ENCODE results near the gene CACNA1F. TPM values are rescaled to one million over a fixed set of nuclear protein-coding genes. Genes with fewer than 3 reads are reported as not detected.

CACNA1F gene
- total and polyA plus RNA-seq, 9 donors = 0.01 to 0.09 (median 0.04) TPM; not detected in 4

DNA sequence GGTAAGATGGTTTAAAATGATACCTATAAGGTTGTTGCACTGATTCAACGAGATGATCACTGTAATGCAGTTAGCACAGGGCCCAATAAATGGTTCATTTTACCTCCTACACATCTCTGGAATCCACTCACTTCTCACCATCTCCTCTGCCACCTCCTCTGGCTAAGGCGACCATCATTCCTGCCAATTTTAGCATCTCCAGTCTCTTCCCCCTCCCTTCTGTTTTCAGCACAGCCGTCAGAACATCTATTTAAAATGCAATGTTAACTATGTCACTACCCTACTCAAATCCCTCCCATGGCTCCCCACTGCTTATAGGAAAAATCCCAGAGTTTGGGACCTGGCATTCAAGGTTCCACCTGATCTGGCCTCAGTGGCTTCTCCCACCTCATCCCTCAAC, 29.6 kb downstream of the CACNA1F start:
- Histone ChIP-seq H3K9me3 (replicated peaks; ENCODE audit: control insufficient read depth, low read depth, low read length) (no peaks in the 10 kb centered on the region), H3K4me3 (ENCODE audit: low read length) (no peak overlapping the region), H3K36me3 (ENCODE audit: control insufficient read depth, insufficient read depth, low read length) (no peaks in the 10 kb centered on the region), H3K4me1 (ENCODE audit: control insufficient read depth, insufficient read depth, low read length) (peaks cover 3% of the 10 kb centered on the region), H3K27ac (ENCODE audit: low read length) (no peak overlapping the region), H3K27me3 (ENCODE audit: control insufficient read depth, insufficient read depth, low read length) (peaks cover 7% of the 10 kb centered on the region)
- WGBS (ENCODE audit: insufficient coverage) = 61% methylated on average over 2 of the region's 3 CpGs
- DNase-seq = no peak

DNA sequence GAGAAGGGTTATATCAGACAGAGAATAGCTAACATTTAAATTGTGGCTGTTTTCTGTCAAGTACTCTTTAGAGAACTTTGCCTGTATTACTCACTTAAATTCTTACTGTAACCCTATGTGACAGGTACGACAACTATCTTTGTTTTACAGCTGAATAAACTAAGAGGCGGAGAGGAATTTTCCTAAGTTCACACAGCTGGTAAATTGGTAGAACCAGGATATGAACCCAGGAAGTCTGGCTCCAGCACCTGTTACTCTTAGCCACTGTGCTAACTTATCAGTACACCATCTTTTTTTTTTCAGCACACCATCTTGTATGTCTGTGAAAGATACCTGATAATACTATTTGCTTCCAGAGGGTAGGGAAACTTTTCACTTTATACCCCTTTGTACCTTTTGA, 31.1 kb downstream of the CACNA1F start:
- Histone ChIP-seq H3K27ac (ENCODE audit: low read length) (no peak overlapping the region), H3K27me3 (ENCODE audit: control insufficient read depth, insufficient read depth, low read length) (peaks cover 5% of the 10 kb centered on the region), H3K36me3 (ENCODE audit: control insufficient read depth, insufficient read depth, low read length) (no peaks in the 10 kb centered on the region), H3K9me3 (replicated peaks; ENCODE audit: control insufficient read depth, low read depth, low read length) (no peaks in the 10 kb centered on the region), H3K4me3 (ENCODE audit: low read length) (no peak overlapping the region), H3K4me1 (ENCODE audit: control insufficient read depth, insufficient read depth, low read length) (peaks cover 3% of the 10 kb centered on the region)
- no peak for DNase-seq
- WGBS (ENCODE audit: insufficient coverage) = no CpG with 5 or more reads among the region's 2 CpGs

DNA sequence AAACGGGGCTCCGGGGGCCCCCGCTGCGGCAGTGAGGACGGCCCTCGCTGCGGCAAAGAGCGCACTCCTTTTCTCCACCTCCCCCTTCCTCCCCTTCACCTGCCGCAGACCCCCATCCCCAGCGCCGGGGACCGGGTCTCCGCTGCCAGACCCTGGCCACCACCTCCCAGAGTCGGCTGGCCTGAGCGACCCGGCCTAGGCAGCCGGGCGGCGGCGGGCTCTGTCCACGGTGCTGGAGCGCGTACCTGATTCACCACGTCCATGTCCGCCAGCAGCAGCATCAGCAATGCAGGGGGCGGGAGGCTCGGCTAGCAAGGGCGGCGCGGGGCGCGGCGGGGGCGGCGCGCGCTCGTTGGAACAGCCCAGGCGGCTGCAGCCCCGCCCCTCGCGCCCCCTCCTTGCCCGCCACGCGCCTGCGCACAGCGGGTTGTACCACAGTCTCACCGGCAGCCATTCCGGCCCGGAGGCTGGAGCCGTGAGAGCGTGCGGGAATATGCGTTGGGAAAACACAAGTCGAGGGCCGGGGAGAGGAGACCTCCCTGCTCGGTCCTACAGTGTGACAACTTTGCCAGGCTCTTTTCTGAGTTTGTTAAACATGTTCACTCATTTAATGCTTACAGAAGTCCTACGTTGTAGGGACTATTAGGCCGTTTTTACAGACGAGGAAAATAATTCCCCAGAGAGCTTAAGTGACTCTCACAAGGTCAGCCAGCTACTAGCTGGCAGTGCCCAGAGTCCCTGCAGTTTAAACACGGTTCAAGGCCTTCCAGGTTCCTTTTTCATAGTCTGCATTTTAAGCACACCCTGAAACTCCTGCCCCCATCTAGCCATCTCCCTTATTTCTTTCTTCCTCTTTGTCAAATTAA, 33.0 kb downstream of the CACNA1F start, which contains the start of gene SYP:
TSS of gene SYP (minus strand) at position 288 of the 866 bp plus-strand sequence. CDS start at position 281, 7 bp downstream.
- WGBS (ENCODE audit: insufficient coverage) = 30% methylated on average over 56 of the region's 61 CpGs
- peak within 1 kb of the TSS; percentile 28 for H3K4me3 ChIP-seq (ENCODE audit: low read length)
- H3K27me3 ChIP-seq (ENCODE audit: control insufficient read depth, insufficient read depth, low read length) = peaks cover 5% of the 10 kb centered on the region
- H3K9me3 ChIP-seq (replicated peaks; ENCODE audit: control insufficient read depth, low read depth, low read length) = no peaks in the 10 kb centered on the region
- H3K27ac ChIP-seq (ENCODE audit: low read length) = no peak within 1 kb of the TSS
- peaks cover 3% of the 10 kb centered on the region for H3K4me1 ChIP-seq (ENCODE audit: control insufficient read depth, insufficient read depth, low read length)
- no peaks in the 10 kb centered on the region for H3K36me3 ChIP-seq (ENCODE audit: control insufficient read depth, insufficient read depth, low read length)
- DNase-seq = peak; percentile 91

DNA sequence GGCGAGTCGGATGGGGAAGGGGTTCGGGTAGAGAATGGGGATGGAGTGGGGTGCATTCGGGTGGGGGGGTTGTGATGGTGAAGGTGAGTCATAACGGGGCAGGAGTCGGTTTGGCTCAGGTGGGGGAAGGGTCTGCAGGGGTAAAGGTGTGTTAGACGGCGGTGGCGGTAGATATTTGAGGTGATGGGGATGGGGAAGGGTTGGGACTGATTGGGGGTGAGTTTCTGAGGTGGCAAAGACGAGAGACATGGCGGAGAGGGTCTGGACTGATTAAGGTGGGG, 33.9 kb downstream of the CACNA1F start:
- no peak overlapping the region for H3K4me3 ChIP-seq (ENCODE audit: low read length)
- H3K36me3 ChIP-seq (ENCODE audit: control insufficient read depth, insufficient read depth, low read length) = no peaks in the 10 kb centered on the region
- no peaks in the 10 kb centered on the region for H3K9me3 ChIP-seq (replicated peaks; ENCODE audit: control insufficient read depth, low read depth, low read length)
- peaks cover 3% of the 10 kb centered on the region for H3K27me3 ChIP-seq (ENCODE audit: control insufficient read depth, insufficient read depth, low read length)
- no peak for DNase-seq
- 46% methylated on average over 11 of the region's 11 CpGs for WGBS (ENCODE audit: insufficient coverage)
- H3K27ac ChIP-seq (ENCODE audit: low read length) = no peak overlapping the region
- H3K4me1 ChIP-seq (ENCODE audit: control insufficient read depth, insufficient read depth, low read length) = peaks cover 3% of the 10 kb centered on the region

DNA sequence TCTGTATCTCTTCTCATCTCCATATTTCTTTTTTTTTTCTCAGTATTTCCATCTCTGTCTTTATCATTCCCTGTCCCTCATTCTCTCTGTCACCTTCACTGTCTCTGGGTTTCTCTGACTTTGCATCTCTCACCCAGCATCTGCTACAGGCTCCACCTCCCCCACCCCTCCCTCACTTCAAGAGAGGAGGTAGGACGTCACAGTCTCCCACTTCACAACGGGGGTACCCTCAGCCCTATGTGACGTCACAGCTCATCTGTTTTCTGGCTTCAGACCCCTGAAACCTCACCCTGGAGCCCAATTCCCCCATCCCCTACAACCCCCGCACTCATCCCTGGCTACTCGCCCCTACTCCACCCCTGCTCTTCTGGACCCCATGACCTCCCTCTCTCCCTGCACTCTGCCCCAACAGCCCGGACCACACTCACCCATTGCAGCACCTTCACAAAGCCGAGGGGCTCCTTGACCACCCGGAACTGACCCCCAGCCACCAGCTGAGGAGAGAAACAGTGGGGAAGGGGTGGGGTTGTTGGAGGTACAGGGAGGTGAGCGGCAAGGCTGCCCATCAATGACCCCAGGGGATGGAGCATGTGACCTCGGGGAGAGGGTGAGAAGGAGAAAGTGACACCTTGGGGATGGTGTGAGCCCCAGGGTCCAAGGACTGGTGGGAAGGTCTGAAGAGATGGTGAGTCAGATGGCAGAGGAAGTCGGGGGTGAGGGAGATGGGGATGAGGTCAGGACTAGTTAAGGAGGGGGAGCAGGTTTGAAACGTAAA, 34.4 kb downstream of the CACNA1F start:
- no peak overlapping the region for H3K4me3 ChIP-seq (ENCODE audit: low read length)
- WGBS (ENCODE audit: insufficient coverage) = 31% methylated on average over 8 of the region's 12 CpGs
- no peaks in the 10 kb centered on the region for H3K9me3 ChIP-seq (replicated peaks; ENCODE audit: control insufficient read depth, low read depth, low read length)
- H3K36me3 ChIP-seq (ENCODE audit: control insufficient read depth, insufficient read depth, low read length) = no peaks in the 10 kb centered on the region
- no peak for DNase-seq
- H3K27ac ChIP-seq (ENCODE audit: low read length) = no peak overlapping the region
- H3K27me3 ChIP-seq (ENCODE audit: control insufficient read depth, insufficient read depth, low read length) = peaks cover 3% of the 10 kb centered on the region
- peaks cover 3% of the 10 kb centered on the region for H3K4me1 ChIP-seq (ENCODE audit: control insufficient read depth, insufficient read depth, low read length)

DNA sequence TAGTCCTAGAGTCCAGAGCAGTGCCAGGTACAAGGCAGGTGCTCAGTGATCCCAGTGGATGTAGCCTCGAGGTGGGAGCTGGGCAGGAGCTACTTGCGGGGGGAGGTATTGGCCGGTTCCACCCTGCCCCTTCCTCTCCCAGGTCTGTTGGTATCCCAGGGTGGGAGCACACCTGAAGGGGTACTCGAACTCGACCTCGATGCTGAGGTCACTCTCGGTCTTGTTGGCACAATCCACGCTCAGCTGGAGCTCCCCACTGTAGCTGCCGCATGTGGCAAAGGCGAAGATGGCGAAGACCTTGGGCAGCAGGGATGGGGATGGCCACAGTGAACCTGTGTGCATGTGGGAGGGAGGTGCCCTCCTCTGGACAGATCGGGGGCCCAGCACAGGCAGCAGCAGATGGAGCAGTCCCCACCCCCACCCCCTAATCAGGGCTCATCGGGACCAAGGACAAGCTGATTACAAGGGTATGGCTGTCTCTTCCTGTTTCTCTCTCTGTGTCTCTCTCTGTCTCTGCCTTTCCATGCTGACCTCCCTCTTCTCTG, 35.5 kb downstream of the CACNA1F start:
- Histone ChIP-seq H3K9me3 (replicated peaks; ENCODE audit: control insufficient read depth, low read depth, low read length) (peaks cover 3% of the 10 kb centered on the region), H3K4me3 (ENCODE audit: low read length) (no peak overlapping the region), H3K27ac (ENCODE audit: low read length) (no peak overlapping the region), H3K36me3 (ENCODE audit: control insufficient read depth, insufficient read depth, low read length) (no peaks in the 10 kb centered on the region), H3K4me1 (ENCODE audit: control insufficient read depth, insufficient read depth, low read length) (peaks cover 3% of the 10 kb centered on the region), H3K27me3 (ENCODE audit: control insufficient read depth, insufficient read depth, low read length) (peaks cover 3% of the 10 kb centered on the region)
- 81% methylated on average over 5 of the region's 13 CpGs for WGBS (ENCODE audit: insufficient coverage)
- DNase-seq = no peak

DNA sequence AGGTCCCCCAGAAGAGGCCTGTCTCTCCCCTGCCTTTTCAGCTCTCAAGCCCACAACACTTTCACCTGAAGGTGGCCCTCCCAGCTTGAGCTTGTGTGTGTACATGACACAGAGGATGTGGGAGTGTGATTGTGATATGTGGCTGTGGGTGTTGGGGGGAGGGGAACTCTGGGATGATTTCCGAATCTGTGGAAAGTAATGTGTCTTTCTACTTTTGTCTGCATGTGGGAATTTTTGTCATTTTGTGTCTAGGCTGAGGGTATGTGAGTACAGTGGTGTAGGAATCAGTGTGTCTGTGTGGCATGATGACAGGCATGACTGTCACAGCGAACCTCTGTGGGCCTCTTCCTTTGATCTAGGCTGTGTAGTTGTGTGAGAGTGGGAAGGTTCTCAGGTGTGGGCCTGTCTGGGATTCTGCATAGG, 39.6 kb downstream of the CACNA1F start:
- Histone ChIP-seq H3K27ac (ENCODE audit: low read length) (no peak overlapping the region), H3K27me3 (ENCODE audit: control insufficient read depth, insufficient read depth, low read length) (no peaks in the 10 kb centered on the region), H3K4me3 (ENCODE audit: low read length) (no peak overlapping the region), H3K4me1 (ENCODE audit: control insufficient read depth, insufficient read depth, low read length) (no peaks in the 10 kb centered on the region), H3K9me3 (replicated peaks; ENCODE audit: control insufficient read depth, low read depth, low read length) (peaks cover 3% of the 10 kb centered on the region), H3K36me3 (ENCODE audit: control insufficient read depth, insufficient read depth, low read length) (no peaks in the 10 kb centered on the region)
- 82% methylated on average over 2 of the region's 2 CpGs for WGBS (ENCODE audit: insufficient coverage)
- DNase-seq = no peak

DNA sequence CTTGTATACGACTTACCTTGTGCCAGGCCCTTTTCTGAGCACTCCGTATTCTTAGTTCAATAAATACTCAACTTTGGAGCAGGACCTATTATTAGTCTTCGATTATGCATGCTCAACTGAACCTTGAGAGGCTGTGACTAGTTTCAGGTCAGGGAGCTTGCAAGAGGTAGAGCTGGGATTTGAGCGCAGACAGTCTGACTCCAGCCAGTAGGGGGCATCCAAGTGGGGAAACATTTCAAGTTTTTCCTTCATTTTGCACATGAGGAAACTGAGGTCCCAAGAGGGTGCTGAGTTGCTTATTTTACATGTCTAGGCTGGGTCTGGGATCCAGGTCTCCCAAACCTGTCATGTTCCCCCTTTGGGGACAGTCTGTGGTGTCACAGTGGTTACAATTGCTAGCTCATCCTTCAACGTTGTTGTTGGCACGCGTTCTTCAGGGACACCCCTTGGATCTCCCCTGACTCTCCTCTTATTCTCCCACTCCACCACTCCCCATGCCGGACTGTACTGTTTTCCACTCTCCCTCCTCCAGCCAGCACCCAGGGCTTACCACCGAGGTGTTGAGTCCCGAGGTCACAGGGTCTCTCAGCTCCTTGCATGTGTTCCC, 40.3 kb downstream of the CACNA1F start:
- 59% methylated on average over 8 of the region's 10 CpGs for WGBS (ENCODE audit: insufficient coverage)
- H3K27me3 ChIP-seq (ENCODE audit: control insufficient read depth, insufficient read depth, low read length) = no peaks in the 10 kb centered on the region
- DNase-seq = no peak

DNA sequence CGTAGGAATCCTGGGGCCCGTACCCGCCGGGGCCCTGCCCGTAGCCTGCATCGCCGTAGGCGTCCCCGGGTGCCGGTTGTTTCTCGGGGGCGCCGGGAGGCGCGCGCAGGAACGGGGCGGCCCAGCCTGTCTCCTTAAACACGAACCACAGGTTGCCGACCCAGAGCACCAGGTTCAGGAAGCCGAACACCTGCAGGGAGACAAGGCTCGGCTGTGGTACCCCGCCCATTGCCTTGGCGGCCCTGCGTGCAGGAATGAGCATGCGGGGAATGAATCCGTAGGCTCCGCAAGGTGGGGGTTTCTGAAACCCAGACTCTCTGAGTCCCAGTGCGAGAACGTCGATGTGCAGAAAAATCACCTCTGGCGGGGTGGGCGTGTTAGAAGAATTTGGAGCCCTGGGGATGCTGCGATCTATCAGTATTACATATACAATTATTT, 41.5 kb downstream of the CACNA1F start:
- H3K9me3 ChIP-seq (replicated peaks; ENCODE audit: control insufficient read depth, low read depth, low read length) = peaks cover 3% of the 10 kb centered on the region
- H3K27ac ChIP-seq (ENCODE audit: low read length) = peak overlapping the region; percentile 80
- WGBS (ENCODE audit: insufficient coverage) = 38% methylated on average over 28 of the region's 34 CpGs
- peaks cover 2% of the 10 kb centered on the region for H3K4me1 ChIP-seq (ENCODE audit: control insufficient read depth, insufficient read depth, low read length)
- no peaks in the 10 kb centered on the region for H3K27me3 ChIP-seq (ENCODE audit: control insufficient read depth, insufficient read depth, low read length)
- H3K4me3 ChIP-seq (ENCODE audit: low read length) = peak overlapping the region; percentile 71
- DNase-seq = no peak
- H3K36me3 ChIP-seq (ENCODE audit: control insufficient read depth, insufficient read depth, low read length) = no peaks in the 10 kb centered on the region

More for the DNA sequence above, 40.3 kb downstream of the CACNA1F start:
- no peak overlapping the region for H3K27ac ChIP-seq (ENCODE audit: low read length)
- H3K9me3 ChIP-seq (replicated peaks; ENCODE audit: control insufficient read depth, low read depth, low read length) = peaks cover 3% of the 10 kb centered on the region
- no peaks in the 10 kb centered on the region for H3K36me3 ChIP-seq (ENCODE audit: control insufficient read depth, insufficient read depth, low read length)
- no peak overlapping the region for H3K4me3 ChIP-seq (ENCODE audit: low read length)
- no peaks in the 10 kb centered on the region for H3K4me1 ChIP-seq (ENCODE audit: control insufficient read depth, insufficient read depth, low read length)

All from muscle of leg (tissue), 11 donors.